GM19193 (cell line): ENCODE measurements around the gene KLRC3.
"Not testable (repeated sequence)": the region's sequence is repeated elsewhere in the genome, so short reads cannot be mapped to it uniquely, and the experiment has no call there.

Experiments
- POLR2A ChIP-seq: IDR thresholded peaks from 4 replicates; pipeline ENCODE4 v1.6.1; 2011; ENCODE audit not compliant: insufficient read depth, insufficient read length; ENCODE audit errors: extremely low read depth

KLRC3 gene

DNA sequence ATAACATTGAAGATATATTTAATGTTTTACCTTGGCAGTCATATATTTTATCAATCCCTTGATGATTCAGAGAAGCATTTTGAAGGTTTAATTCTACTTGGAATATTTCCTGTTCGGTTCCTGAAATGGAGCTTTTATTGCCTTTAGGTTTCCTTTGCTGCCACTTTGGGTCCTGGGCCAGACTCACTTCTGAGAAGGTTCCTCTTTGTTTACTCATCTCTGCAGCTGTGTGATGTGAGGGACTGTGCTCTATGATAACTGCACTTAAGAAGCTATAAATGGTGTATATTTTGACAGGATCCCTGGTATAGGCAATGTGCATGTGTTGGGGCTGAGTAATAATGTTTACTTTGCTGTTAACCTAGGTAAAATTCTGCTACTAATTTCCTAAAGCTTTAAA lies at the start of gene KLRC3:
KLRC3 (minus strand) TSS at position 262 of the 400 bp plus-strand sequence; CDS start at position 217, 45 bp downstream.
- not testable (repeated sequence) for TF ChIP-seq POLR2A

DNA sequence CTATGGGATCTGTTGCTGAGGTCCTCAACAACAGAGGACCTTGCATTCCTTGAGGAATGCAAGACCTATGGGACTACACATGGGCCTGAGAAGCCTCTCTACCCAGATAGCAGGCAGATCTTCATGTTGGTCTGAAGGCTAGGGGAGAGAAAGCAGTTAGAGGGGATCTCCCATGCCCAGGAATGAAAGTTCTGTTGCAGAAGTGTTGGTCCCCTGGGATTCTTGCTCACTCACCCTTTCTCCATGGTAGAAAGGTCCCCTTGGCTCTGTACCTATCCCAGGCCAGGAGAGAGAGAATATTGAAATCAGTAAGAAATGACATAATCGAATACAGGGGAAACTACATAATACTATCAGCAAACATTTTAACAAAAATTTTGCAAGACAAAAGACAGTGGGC lies 49.3 kb upstream of the KLRC3 start:
- no peak for TF ChIP-seq POLR2A

- no peak for TF ChIP-seq POLR2A
These were observed 45.9 kb upstream of the KLRC3 start for GRCh38 chr12:10466311-10466710.

DNA sequence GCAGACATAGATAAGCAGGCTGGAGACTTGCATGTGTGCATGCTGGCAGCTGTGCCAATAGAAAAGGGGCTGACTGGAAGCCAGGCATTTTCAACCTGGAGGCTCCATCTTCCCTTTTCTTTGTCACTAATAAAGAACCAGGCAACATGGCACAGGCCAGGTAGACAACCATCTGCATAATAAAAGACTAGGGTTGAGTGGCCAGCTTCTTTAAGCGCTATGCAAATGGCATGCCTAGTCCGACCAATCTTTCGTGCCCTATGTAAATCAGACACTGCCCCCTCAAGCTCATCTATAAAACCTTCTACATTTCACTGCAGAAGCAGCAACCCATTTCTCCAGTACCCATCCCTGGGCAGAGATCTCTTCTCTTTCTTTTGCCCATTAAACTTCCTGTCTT lies 37.4 kb upstream of the KLRC3 start:
- TF ChIP-seq POLR2A, result no peak

- TF ChIP-seq POLR2A, result no peak
These were observed 36.5 kb upstream of the KLRC3 start for GRCh38 chr12:10456856-10457255.

DNA sequence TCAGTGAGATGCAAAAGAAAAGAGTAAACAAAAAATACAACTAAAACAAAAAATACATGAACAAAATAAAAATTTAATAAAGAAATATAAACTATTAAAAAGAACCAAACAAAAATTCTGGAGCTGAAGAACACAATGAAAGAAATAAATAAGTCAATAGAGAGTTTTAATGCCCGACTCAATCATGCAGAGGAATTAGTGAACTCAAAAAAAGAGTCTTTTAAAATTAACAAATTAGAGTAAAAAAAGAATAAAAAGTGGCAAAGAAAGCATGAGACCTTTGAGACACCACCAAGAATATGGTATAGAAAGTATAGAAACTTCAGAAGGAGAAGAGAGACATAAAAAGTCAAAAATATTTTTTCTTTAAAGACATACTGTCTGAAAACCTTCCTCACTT lies 35.4 kb upstream of the KLRC3 start:
- TF ChIP-seq POLR2A, result no peak

- TF ChIP-seq POLR2A, result no peak
These were observed 34.1 kb upstream of the KLRC3 start for GRCh38 chr12:10454531-10454930.

DNA sequence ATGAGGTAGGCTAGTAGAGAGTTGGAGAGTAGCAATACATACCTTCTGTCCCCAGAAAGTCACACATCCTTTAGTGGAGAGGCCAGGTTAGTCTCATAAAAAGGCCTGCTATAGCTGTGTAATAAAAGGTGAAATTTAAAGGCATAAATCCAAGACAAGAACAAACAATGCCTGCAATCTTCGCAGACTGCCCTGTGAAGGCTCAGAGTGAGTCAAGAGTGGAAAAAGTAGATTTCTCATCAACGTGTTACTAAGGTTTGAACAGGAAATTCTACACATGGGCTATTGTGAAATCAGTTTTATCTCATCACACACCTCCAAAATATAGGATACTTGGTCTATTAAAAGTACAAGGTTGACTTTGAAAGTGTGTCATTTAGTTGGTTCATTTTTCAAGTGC lies 32.8 kb upstream of the KLRC3 start, which contains the start of gene KLRC1:
KLRC1 (minus strand) TSS at position 222 of the 400 bp plus-strand sequence. CDS start 2,221 bp downstream, outside the sequence.
- TF ChIP-seq POLR2A, result no peak

DNA sequence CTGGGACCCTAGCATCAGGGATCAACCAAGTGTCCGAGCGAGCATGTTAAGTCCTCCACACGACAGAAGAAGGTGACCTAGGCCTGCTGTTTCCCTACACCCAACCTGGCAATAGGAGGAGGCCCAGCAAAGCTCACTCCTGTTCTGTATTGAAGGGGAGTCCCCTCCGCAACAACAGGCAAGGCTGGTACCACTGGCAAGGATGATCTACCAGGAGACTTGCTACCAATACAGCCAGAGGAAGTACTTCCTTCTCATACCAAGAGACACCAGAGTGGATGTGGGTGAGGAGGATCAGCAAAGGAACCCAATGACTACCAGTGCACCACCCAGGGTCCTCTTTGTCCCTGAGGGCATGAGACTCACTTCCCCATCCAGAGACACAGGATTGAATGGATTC lies 27.8 kb upstream of the KLRC3 start:
- no peak for TF ChIP-seq POLR2A

- TF ChIP-seq POLR2A, result not testable (repeated sequence)
These were observed 15.4 kb upstream of the KLRC3 start, which contains the start of gene KLRC2 for GRCh38 chr12:10435816-10436215. Gene KLRC2, minus strand, starts transcription at chr12:10436010. Its CDS starts 24 bp downstream, at chr12:10435986.

DNA sequence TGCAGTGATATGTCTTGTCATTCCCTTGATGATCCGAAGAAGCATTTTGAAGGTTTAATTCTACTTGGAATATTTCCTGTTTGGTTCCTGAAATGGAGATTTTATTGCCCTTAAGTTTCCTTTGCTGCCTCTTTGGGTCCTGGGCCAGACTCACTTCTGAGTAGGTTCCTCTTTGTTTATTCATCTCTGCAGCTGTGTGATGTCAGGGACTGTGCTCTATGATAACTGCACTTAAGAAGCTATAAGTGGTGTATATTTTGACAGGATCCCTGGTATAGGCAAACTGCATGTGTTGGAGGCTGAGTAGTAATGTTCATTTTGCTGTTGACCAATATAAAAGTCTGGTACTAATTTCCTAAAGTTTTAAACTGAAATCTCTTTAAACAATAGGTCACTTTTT lies 11.0 kb downstream of the KLRC3 start, which contains the start of gene KLRC4:
KLRC4 (minus strand) TSS at position 366 of the 400 bp plus-strand sequence; CDS start at position 184, 182 bp downstream.
- no peak for TF ChIP-seq POLR2A

DNA sequence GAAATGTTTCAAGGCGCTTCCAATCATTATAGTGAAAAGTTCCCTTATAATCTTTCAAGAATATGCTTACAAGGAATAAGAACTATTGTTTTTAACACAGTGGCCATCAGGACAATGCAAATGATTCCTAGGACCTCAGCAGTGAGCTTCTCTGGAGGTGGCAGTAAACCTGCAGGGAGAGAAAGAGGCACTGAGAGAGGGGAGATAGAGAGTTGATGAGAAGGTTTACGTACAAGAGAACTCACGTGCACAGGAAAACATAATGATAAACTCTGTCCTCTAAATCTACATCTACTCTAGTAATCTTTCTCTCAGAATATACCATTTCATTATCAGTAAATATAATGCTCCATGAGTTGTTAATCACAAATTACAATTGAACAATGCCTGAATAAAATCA lies 11.6 kb downstream of the KLRC3 start:
- no peak for TF ChIP-seq POLR2A

DNA sequence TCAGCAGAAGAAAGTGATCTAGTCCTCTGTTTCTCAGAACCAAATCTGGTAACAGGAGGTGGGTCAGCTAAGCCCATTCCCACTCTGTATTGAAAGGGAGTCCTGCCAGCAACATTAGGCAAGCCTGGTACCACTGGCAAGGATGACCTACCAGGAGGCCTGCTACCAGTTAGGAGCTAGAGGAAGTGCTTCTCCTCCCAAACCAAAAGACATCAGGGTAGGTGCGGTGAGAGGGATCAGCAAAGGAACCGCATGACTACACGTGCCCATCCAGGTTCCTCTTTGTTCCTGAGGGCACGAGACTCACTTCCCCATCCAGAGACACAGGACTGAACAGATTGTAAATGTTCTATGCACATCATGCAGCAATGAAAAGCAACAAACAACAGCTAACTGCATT lies 13.7 kb downstream of the KLRC3 start:
- no peak for TF ChIP-seq POLR2A

DNA sequence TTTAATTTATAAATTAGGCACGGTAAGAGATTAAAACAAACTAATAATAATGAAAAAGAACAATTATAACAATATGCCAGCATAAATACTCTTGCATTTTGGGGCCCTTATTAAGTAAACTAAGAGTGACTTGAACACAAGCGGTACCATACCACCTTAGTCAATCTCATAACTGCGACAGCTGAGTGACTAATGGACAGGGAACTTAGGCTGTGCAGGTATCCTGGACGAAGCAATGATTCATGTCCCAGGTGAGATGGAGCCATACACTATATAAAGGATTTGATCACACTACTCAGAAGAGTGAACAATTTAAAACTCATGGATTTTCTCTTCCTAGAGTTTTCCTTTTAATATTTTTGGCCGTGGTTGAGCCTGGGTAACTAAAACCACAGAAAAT lies 15.1 kb downstream of the KLRC3 start:
- no peak for TF ChIP-seq POLR2A

DNA sequence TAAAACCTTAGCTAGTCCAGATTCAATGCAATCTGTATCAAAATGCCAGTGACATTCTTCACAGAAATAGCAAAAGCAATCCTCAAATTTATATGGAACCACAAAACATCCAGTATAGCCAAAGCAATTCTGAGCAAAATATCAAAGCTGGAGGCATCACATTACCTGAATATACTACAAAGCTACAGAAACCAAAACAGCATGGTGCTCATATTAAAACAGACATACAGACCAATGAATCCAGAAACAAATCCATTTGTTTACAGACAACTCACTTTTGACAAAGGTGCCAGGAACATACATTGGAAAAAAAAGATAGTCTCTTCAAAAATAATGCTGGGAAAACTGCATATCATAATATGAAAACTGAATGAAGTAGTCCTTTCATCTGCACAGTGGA lies 15.6 kb downstream of the KLRC3 start:
- no peak for TF ChIP-seq POLR2A

DNA sequence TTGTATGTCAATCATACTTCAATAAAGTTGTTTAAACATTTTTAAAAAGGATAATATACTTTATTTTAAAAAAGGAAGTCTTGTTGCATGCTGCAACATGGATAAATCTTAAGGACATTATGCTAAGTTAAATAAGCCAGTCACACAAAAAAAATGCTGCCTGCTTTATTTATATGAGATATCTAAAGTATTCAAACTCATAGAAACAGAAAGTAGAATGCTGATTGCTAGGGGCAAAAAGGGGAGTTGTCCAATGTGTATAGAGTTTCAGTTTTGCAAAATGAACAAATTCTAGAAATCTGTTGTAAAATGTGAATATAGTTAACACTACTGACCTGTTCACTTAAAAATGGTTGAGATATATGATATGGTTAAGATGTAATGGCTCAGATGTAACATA lies 19.6 kb downstream of the KLRC3 start:
- no peak for TF ChIP-seq POLR2A

DNA sequence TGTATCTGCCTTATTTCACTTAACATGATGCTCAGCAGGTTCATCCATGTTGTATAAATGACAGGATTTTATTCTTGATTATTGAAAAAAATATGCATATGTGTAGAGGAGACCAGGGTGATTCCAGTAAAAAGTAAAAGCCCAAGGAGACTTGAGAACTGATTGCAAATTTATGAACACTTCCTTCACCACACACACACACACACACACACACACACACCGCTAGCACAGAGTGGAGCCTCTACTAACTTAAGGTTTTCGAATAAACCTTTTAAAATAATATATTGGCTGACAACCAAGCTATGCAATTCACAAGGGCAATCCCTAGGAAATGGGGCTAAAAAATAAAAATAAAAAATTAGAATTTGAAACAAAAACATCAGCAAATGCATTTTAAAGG lies 22.2 kb downstream of the KLRC3 start:
- no peak for TF ChIP-seq POLR2A

- no peak for TF ChIP-seq POLR2A
These were observed 23.1 kb downstream of the KLRC3 start for GRCh38 chr12:10397296-10397695.

DNA sequence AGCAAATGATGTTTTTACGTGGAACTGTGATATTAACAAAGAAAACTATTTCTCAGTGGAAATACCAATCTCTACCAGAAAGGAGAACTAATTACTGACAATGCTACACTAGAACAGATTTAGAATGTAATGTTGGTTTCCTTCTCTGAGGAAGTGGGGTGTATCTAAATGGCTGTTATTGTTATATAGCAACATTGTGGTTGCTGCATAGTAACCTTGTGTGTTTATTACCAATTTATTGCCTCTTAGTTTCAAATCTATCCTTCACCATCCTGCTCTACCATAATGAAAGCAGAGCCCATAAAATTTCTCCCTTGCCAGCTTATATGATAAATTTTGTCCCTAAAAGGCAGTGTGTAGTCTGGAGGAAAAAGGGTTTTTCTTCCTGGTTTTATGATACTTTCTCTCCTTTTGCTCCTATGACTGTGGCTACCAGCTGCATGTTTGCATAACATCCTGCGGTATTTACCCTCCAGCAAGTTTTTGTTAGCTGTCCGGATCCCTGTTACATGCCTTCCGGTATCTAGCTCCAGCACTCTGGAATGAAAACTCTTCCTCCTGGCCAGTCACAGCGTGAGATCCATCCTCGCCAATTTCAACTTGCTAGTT lies 24.9 kb downstream of the KLRC3 start:
- no peak for TF ChIP-seq POLR2A
